B cell (primary cell): Measurements from ENCODE around the gene ADAMTSL2. TPM values are rescaled to one million over a fixed set of nuclear protein-coding genes. Genes with fewer than 3 reads are reported as not detected.

ENCODE experiments used
- ATAC-seq: fragments of 200-7000 bp; cut with Tn5 transposase; one replicate; pipeline ENCODE4 v1.10.0; 2021; ENCODE audit warnings: low read depth, mild to moderate bottlenecking, moderate number of reproducible peaks, moderate library complexity
- CTCF ChIA-PET: fragments of 350-600 bp; sonication (Branson Sonifier 250); formaldehyde crosslinking; loops from one replicate; lab custom pipeline; 2021; ENCODE audit warnings: antibody characterized with exemption, inconsistent platforms; lab: Charles Lee
- POLR2A ChIA-PET: fragments of 350-600 bp; sonication (Branson Sonifier 250); formaldehyde crosslinking; loops from one replicate; lab custom pipeline; 2021; ENCODE audit warnings: antibody characterized with exemption; lab: Charles Lee
- DNase-seq: peaks from one replicate; pipeline ENCODE4 v3.0.0; 2013
- H2AFZ ChIP-seq: 2 replicates; pipeline ENCODE4 v1.6.1; 2012; ENCODE audit warnings: mild to moderate bottlenecking, low read depth, low read length; ENCODE audit not compliant: insufficient read depth, poor library complexity, severe bottlenecking
- H3K27ac ChIP-seq, 2 donors: 1 replicate in 1 of 2; 2 replicates in 1 of 2; pipeline ENCODE4 v1.5.1; 2012 to 2013; ENCODE audit warnings: low read length in 2 of 2, mild to moderate bottlenecking in 2 of 2, moderate library complexity in 1 of 2
- H3K27me3 ChIP-seq, 4 experiments: fragments of 200-600 bp in 1 of 4; sonication (generic) in 1 of 4; replicated peaks in 1 of 4; 1 replicate in 2 of 4; 2 replicates in 2 of 4; pipeline versions ENCODE4 v1.6.1 to v1.7.0; 2013 to 2016; ENCODE audit warnings: low read length in 3 of 4, mild to moderate bottlenecking in 2 of 4, mixed read lengths in 1 of 4, moderate library complexity in 1 of 4; ENCODE audit not compliant: insufficient read depth in 4 of 4, control insufficient read depth in 3 of 4; ENCODE audit errors: control extremely low read depth in 1 of 4
- H3K36me3 ChIP-seq, 2 experiments: replicated peaks in 1 of 2; 1 replicate in 1 of 2; 2 replicates in 1 of 2; pipeline versions ENCODE4 v1.6.1 to v1.7.1; 2013; ENCODE audit warnings: low read length in 1 of 2; ENCODE audit not compliant: insufficient read depth in 2 of 2, control insufficient read depth in 1 of 2; ENCODE audit errors: control extremely low read depth in 1 of 2, extremely low read depth in 1 of 2
- H3K4me1 ChIP-seq, 2 donors: fragments of 200-600 bp in 1 of 2; sonication (generic) in 1 of 2; 1 replicate in 1 of 2; 2 replicates in 1 of 2; pipeline versions ENCODE4 v1.5.1 to v1.6.1; 2013 to 2017; ENCODE audit warnings: low read length in 2 of 2; ENCODE audit not compliant: control insufficient read depth in 2 of 2, insufficient read depth in 2 of 2
- H3K4me2 ChIP-seq: replicated peaks from 2 replicates; pipeline ENCODE3; 2012; ENCODE audit warnings: mild to moderate bottlenecking, low read depth, low read length; ENCODE audit not compliant: poor library complexity, severe bottlenecking
- H3K4me3 ChIP-seq, 5 experiments: fragments of 200-600 bp in 1 of 5; sonication (generic) in 1 of 5; 1 replicate in 3 of 5; 2 replicates in 2 of 5; pipeline versions ENCODE4 v1.5.1 to v1.7.0; 2011 to 2016; ENCODE audit warnings: low read length in 4 of 5, mild to moderate bottlenecking in 4 of 5, low read depth in 2 of 5, control low read depth in 1 of 5, moderate library complexity in 1 of 5; ENCODE audit not compliant: insufficient read depth in 1 of 5; ENCODE audit errors: control extremely low read depth in 1 of 5, extremely low read depth in 1 of 5
- H3K79me2 ChIP-seq: fragments of 200-600 bp; sonication (generic); one replicate; pipeline ENCODE4 v1.6.0; 2016; ENCODE audit warnings: low read length; ENCODE audit not compliant: control insufficient read depth, insufficient read depth
- H3K9ac ChIP-seq: fragments of 200-600 bp; sonication (generic); 2 replicates; pipeline ENCODE4 v1.6.1; 2017; ENCODE audit warnings: mild to moderate bottlenecking, low read length, moderate library complexity
- H3K9me3 ChIP-seq, 3 donors: one replicate each; pipeline versions ENCODE4 v1.6.1 to v1.7.1; 2013; ENCODE audit warnings: low read length in 2 of 3; ENCODE audit not compliant: control insufficient read depth in 2 of 3, insufficient read depth in 1 of 3; ENCODE audit errors: control extremely low read depth in 1 of 3
- H4K20me1 ChIP-seq: 2 replicates; pipeline ENCODE4 v1.6.0; 2012; ENCODE audit warnings: mild to moderate bottlenecking, low read length; ENCODE audit not compliant: insufficient read depth, control insufficient read depth, poor library complexity, severe bottlenecking
- H3K27ac Mint-ChIP-seq: one replicate; pipeline ENCODE4 v1.8.0; 2021; ENCODE audit warnings: mixed read lengths
- H3K27me3 Mint-ChIP-seq: one replicate; pipeline ENCODE4 v1.8.0; 2021; ENCODE audit warnings: mixed read lengths
- H3K4me1 Mint-ChIP-seq: one replicate; pipeline ENCODE4 v1.8.0; 2021; ENCODE audit warnings: mixed read lengths
- H3K4me3 Mint-ChIP-seq: one replicate; pipeline ENCODE4 v1.8.0; 2021; ENCODE audit warnings: mixed read lengths
- H3K9me3 Mint-ChIP-seq: one replicate; pipeline ENCODE4 v1.8.0; 2022; ENCODE audit warnings: mixed read lengths; ENCODE audit not compliant: insufficient read depth
- EZH2 ChIP-seq: IDR thresholded peaks from 2 replicates; pipeline ENCODE4 v1.6.1; 2012; ENCODE audit warnings: borderline replicate concordance, low read depth, mild to moderate bottlenecking, moderate library complexity, low read length; ENCODE audit not compliant: insufficient read depth, poor library complexity, severe bottlenecking
- WGBS: methylation state at CpG from one replicate; pipeline ENCODE4 v1.1.5; 2013; ENCODE audit warnings: missing lambda C conversion rate; ENCODE audit not compliant: insufficient coverage; 5-methylcytosine and 5-hydroxymethylcytosine counted together
- intact Hi-C: fragments of 100-400 bp; cut with micrococcal nuclease; formaldehyde crosslinking; loops from one replicate; pipeline ENCODE4 v1.10.0; 2022
- polyA plus RNA-seq: library from polyadenylated mRNA; depleted of rRNA; stranded (reverse); fragments of >200 nt; gene quantifications from 2 replicates; pipeline ENCODE4 v1.2.3, GENCODE V29; 2012
- total RNA-seq, 2 donors: library from RNA; stranded (reverse); fragments of 120-200 nt in 1 of 2; gene quantifications; 1 replicate in 1 of 2; 2 replicates in 1 of 2; pipeline versions ENCODE4 v1.2.3 to v1.2.4, GENCODE V29; 2013 to 2022
- TF ChIP-seq, protein P1 (sequence below): fragments of 200-600 bp; IDR thresholded peaks from one replicate; pipeline ENCODE4 v1.8.0; 2022; ENCODE audit warnings: antibody characterized with exemption, mild to moderate bottlenecking

The ADAMTSL2 gene
- total and polyA plus RNA-seq, 2 donors (not counting 1 experiment from before 2014, with no cell fraction given), result 0.03 TPM; not detected in 1

DNA sequence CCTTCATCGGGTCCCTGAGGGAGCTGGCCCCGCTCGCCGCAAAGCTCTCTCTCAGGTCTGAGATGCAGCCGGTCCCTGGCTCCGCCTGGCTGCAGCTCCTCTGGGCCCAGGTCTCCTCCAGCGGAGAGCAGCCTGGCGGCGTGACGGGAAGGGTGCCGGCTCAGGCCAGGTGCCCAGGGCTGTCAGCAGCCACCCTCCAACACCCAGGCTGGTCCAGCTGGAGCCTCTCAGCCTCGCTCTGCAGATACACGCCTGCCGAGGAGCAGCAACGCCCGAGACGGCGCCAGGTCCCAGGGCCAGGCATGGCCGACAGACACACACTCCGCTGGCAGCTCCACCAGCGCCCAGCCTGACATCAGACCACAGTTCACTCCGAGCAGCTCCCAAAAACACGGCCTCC lies 49.1 kb downstream of the ADAMTSL2 start:
- H3K4me2 ChIP-seq, result no peak overlapping the region
- peaks cover 0 to 70% (median 24%) of the 10 kb centered on the region in 4 experiments for H3K27me3 ChIP-seq
- intact Hi-C loops, result no loop called here
- peaks cover 0 to 18% (median 0%) of the 10 kb centered on the region in 3 donors for H3K9me3 ChIP-seq
- no peak for ATAC-seq
- no peak overlapping the region for H3K4me3 ChIP-seq
- WGBS, result 70% methylated on average over 23 of the region's 23 CpGs
- H3K9ac ChIP-seq, result no peak overlapping the region
- no peak overlapping the region for H3K27ac Mint-ChIP-seq
- no peak overlapping the region for H3K27ac ChIP-seq
- DNase-seq, result no peak
- peaks cover 35 to 39% of the 10 kb centered on the region in 2 donors for H3K4me1 ChIP-seq
- no peaks in the 10 kb centered on the region for H3K79me2 ChIP-seq
- ChIA-PET POLR2A (no interaction called here), CTCF (no interaction called here)
- peaks cover 26% of the 10 kb centered on the region for H3K4me1 Mint-ChIP-seq
- no peaks in the 10 kb centered on the region for H3K9me3 Mint-ChIP-seq
- no peak for TF ChIP-seq EZH2
- TF ChIP-seq, protein P1, sequence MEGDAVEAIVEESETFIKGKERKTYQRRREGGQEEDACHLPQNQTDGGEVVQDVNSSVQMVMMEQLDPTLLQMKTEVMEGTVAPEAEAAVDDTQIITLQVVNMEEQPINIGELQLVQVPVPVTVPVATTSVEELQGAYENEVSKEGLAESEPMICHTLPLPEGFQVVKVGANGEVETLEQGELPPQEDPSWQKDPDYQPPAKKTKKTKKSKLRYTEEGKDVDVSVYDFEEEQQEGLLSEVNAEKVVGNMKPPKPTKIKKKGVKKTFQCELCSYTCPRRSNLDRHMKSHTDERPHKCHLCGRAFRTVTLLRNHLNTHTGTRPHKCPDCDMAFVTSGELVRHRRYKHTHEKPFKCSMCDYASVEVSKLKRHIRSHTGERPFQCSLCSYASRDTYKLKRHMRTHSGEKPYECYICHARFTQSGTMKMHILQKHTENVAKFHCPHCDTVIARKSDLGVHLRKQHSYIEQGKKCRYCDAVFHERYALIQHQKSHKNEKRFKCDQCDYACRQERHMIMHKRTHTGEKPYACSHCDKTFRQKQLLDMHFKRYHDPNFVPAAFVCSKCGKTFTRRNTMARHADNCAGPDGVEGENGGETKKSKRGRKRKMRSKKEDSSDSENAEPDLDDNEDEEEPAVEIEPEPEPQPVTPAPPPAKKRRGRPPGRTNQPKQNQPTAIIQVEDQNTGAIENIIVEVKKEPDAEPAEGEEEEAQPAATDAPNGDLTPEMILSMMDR, result no peak
- H4K20me1 ChIP-seq, result no peaks in the 10 kb centered on the region
- peaks cover 45% of the 10 kb centered on the region for H3K27me3 Mint-ChIP-seq
- no peaks in the 10 kb centered on the region for H3K36me3 ChIP-seq
- no peak overlapping the region for H2AFZ ChIP-seq
- no peak overlapping the region for H3K4me3 Mint-ChIP-seq

DNA sequence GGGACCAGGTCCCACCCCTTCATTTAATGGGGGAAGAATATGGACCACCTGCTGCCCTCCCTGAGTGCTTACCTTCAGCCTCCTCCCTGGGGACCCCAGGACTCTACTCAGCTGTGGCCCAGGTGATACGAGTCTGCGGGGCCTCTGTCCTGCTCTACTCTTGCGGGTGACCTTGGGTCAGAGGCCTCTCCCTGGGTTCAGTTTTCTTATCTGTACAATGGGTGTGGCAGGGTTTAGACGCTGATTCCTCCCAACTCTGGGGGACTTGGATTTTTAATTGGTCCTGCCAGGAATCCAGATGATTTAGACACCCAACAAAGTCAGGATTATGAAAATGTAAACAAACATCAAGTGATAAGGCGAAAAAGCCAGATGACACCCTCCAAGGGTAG lies 49.7 kb downstream of the ADAMTSL2 start:
- Histone ChIP-seq H3K4me2 (peak overlapping the region; percentile 62), H2AFZ (no peak overlapping the region), H4K20me1 (no peaks in the 10 kb centered on the region), H3K79me2 (no peaks in the 10 kb centered on the region), H3K9ac (no peak overlapping the region), H3K4me1 (peaks cover 30 to 34% of the 10 kb centered on the region in 2 donors), H3K36me3 (no peaks in the 10 kb centered on the region), H3K4me3 (no peak overlapping the region), H3K27ac (no peak overlapping the region), H3K9me3 (peaks cover 0 to 18% (median 0%) of the 10 kb centered on the region in 3 donors), H3K27me3 (peaks cover 0 to 64% (median 23%) of the 10 kb centered on the region in 4 experiments)
- DNase-seq (no peak), ATAC-seq (no peak)
- ChIA-PET POLR2A (no interaction called here), CTCF (no interaction called here)
- Mint-ChIP-seq H3K9me3 (no peaks in the 10 kb centered on the region), H3K27me3 (peaks cover 45% of the 10 kb centered on the region), H3K4me1 (peaks cover 25% of the 10 kb centered on the region), H3K4me3 (peak overlapping the region; percentile 70), H3K27ac (no peak overlapping the region)
- 71% methylated on average over 3 of the region's 5 CpGs for WGBS
- TF ChIP-seq, protein P1, result no peak
- no peak for TF ChIP-seq EZH2
- intact Hi-C loops, result no loop called here
